Endothelial cell of umbilical vein (primary cell): ENCODE measurements around the gene CSNK1D. TPM values are rescaled to one million over a fixed set of nuclear protein-coding genes. Genes with fewer than 3 reads are reported as not detected.

Source experiments
- BruUV-seq: library from RNA; stranded (reverse); fragments of 400-500 nt; replicated peaks from 2 replicates; lab custom pipeline; 2021; lab: Mats Ljungman, UMichigan
- CTCF ChIA-PET: fragments of 300-600, 350-600 bp; sonication (Branson Sonifier 250); formaldehyde crosslinking; loops from one replicate; lab custom pipeline; 2021; ENCODE audit warnings: antibody characterized with exemption, inconsistent platforms; lab: Charles Lee
- POLR2A ChIA-PET: fragments of 300-600, 350-600 bp; sonication (Branson Sonifier 250); formaldehyde crosslinking; loops from one replicate; lab custom pipeline; 2021; ENCODE audit warnings: antibody characterized with exemption, inconsistent platforms; lab: Charles Lee
- DNase-seq: peaks from one replicate; pipeline ENCODE4 v3.0.0-alpha.2; 2011; ENCODE audit warnings: low read depth, low spot score
- FAIRE-seq: peaks from 2 replicates; lab custom pipeline; 2011; peaks lifted over from hg19 to GRCh38; lab: Jason Lieb, UNC
- H2AFZ ChIP-seq: 2 replicates; pipeline ENCODE4 v1.6.0; 2012; ENCODE audit warnings: low read depth, low read length, control low read depth, inconsistent platforms
- H3K27ac ChIP-seq: 2 replicates; pipeline ENCODE4 v1.5.1; 2011; ENCODE audit warnings: low read depth, mild to moderate bottlenecking, control low read depth, low read length, moderate library complexity; ENCODE audit not compliant: insufficient read depth
- H3K27me3 ChIP-seq, 2 experiments: 2 replicates each; pipeline versions ENCODE4 v1.6.0 to v1.6.1; 2011; ENCODE audit warnings: low read length in 2 of 2, mixed read lengths in 1 of 2; ENCODE audit not compliant: control insufficient read depth in 2 of 2, insufficient read depth in 2 of 2
- H3K36me3 ChIP-seq, 2 experiments: 2 replicates in 1 of 2; 3 replicates in 1 of 2; pipeline ENCODE4 v1.5.1; 2011; ENCODE audit warnings: low read length in 2 of 2, mild to moderate bottlenecking in 1 of 2, moderate library complexity in 1 of 2; ENCODE audit not compliant: control insufficient read depth in 2 of 2, insufficient read depth in 2 of 2; ENCODE audit errors: extremely low read depth in 1 of 2
- H3K4me1 ChIP-seq: 3 replicates; pipeline ENCODE4 v1.5.1; 2011; ENCODE audit warnings: mild to moderate bottlenecking, low read length; ENCODE audit not compliant: control insufficient read depth, insufficient read depth; ENCODE audit errors: extremely low read depth
- H3K4me2 ChIP-seq: 2 replicates; pipeline ENCODE4 v1.6.1; 2011; ENCODE audit warnings: low read length, control low read depth, mixed read lengths; ENCODE audit not compliant: insufficient read depth
- H3K4me3 ChIP-seq, 3 experiments: fragments of 200-600 bp in 1 of 3; sonication (generic), shearing (Covaris generic) in 1 of 3; replicated peaks in 1 of 3; 2 replicates each; pipeline ENCODE4 v1.5.1; 2011 to 2016; ENCODE audit warnings: control low read depth in 3 of 3, low read length in 3 of 3, mild to moderate bottlenecking in 2 of 3, inconsistent platforms in 1 of 3, low read depth in 1 of 3, moderate library complexity in 1 of 3; ENCODE audit not compliant: insufficient read depth in 1 of 3
- H3K79me2 ChIP-seq: 2 replicates; pipeline ENCODE4 v1.6.0; 2012; ENCODE audit warnings: low read length, inconsistent platforms; ENCODE audit not compliant: control insufficient read depth, insufficient read depth
- H3K9ac ChIP-seq: replicated peaks from 2 replicates; pipeline ENCODE3; 2011; ENCODE audit warnings: low read length, control low read depth; ENCODE audit not compliant: insufficient read depth; ENCODE audit errors: extremely low read depth
- H3K9me1 ChIP-seq: replicated peaks from 3 replicates; pipeline ENCODE4 v1.6.0; 2011; ENCODE audit warnings: mild to moderate bottlenecking, low read length; ENCODE audit not compliant: control insufficient read depth, insufficient read depth; ENCODE audit errors: extremely low read depth
- H3K9me3 ChIP-seq: replicated peaks from 2 replicates; pipeline ENCODE4 v1.5.1; 2012; ENCODE audit warnings: low read length, inconsistent platforms; ENCODE audit not compliant: control insufficient read depth, insufficient read depth
- H4K20me1 ChIP-seq: replicated peaks from 2 replicates; pipeline ENCODE3; 2011; ENCODE audit warnings: mild to moderate bottlenecking, low read length; ENCODE audit not compliant: control insufficient read depth, insufficient read depth; ENCODE audit errors: extremely low read depth
- CTCF ChIP-seq, 2 donors: IDR thresholded peaks; 1 replicate in 1 of 2; 2 replicates in 1 of 2; pipeline ENCODE4 v1.5.1; 2011; ENCODE audit warnings: low read length in 2 of 2, mild to moderate bottlenecking in 2 of 2, moderate library complexity in 2 of 2, control low read depth in 1 of 2, inconsistent platforms in 1 of 2, low read depth in 1 of 2; ENCODE audit not compliant: insufficient read depth in 1 of 2; ENCODE audit errors: extremely low read depth in 1 of 2
- EZH2 ChIP-seq: IDR thresholded peaks from 2 replicates; pipeline ENCODE4 v1.6.1; 2012; ENCODE audit warnings: borderline replicate concordance, low read depth, mild to moderate bottlenecking, moderate library complexity, low read length, inconsistent platforms; ENCODE audit not compliant: severe bottlenecking
- FOS ChIP-seq: IDR thresholded peaks from 2 replicates; pipeline ENCODE4 v1.6.1; 2011; ENCODE audit warnings: mild to moderate bottlenecking, low read length, moderate library complexity, borderline replicate concordance; ENCODE audit not compliant: insufficient read depth
- GATA2 ChIP-seq: IDR thresholded peaks from 2 replicates; pipeline ENCODE4 v1.7.0; 2011; ENCODE audit warnings: low read depth, mild to moderate bottlenecking, moderate library complexity, mixed read lengths, low read length; ENCODE audit not compliant: insufficient read length, insufficient read depth
- JUN ChIP-seq: IDR thresholded peaks from 2 replicates; pipeline ENCODE4 v1.6.1; 2011; ENCODE audit warnings: borderline replicate concordance, low read depth; ENCODE audit not compliant: insufficient read length, insufficient read depth
- MAX ChIP-seq: IDR thresholded peaks from 2 replicates; pipeline ENCODE4 v1.6.1; 2011; ENCODE audit not compliant: insufficient read depth, insufficient read length
- MYC ChIP-seq: IDR thresholded peaks from one replicate; pipeline ENCODE4 v1.6.1; 2011; ENCODE audit warnings: mild to moderate bottlenecking, low read depth, low read length
- POLR2A ChIP-seq: IDR thresholded peaks from 2 replicates; pipeline ENCODE4 v1.6.1; 2012; ENCODE audit warnings: low read depth, mild to moderate bottlenecking, control low read depth, low read length
- POLR2AphosphoS5 ChIP-seq: IDR thresholded peaks from 2 replicates; pipeline ENCODE4 v1.6.1; 2012; ENCODE audit warnings: low read depth, mild to moderate bottlenecking, control low read depth, low read length, moderate library complexity; ENCODE audit not compliant: insufficient read depth
- dilution Hi-C: fragments of 300-500 bp; cut with MboI; formaldehyde crosslinking; loops from one replicate; pipeline ENCODE4 v1.15.0; 2019; ENCODE audit warnings: low sequenced_read_pairs; ENCODE audit not compliant: extremely low pct_ligation_motif_present
- intact Hi-C: fragments of 100-400 bp; cut with micrococcal nuclease; formaldehyde crosslinking; loops from one replicate; pipeline ENCODE4 v1.10.0; 2022
- polyA plus RNA-seq, 4 experiments: library from polyadenylated mRNA; depleted of rRNA in 3 of 4; stranded (reverse) in 3 of 4; unstranded in 1 of 4; fragments of >200 nt; gene quantifications; 2 replicates each; pipeline versions ENCODE4 v1.2.1 to v1.2.3, GENCODE V29; 2011 to 2012; ENCODE audit warnings: missing spikeins in 1 of 4
- total RNA-seq: library from RNA; stranded (reverse); gene quantifications from 2 replicates; pipeline ENCODE4 v1.2.3, GENCODE V29; 2021

CSNK1D gene
- total and polyA plus RNA-seq, 2 donors (not counting 3 experiments of a cell fraction or from before 2014, with no cell fraction given) = 127 to 155 TPM

GRCh38 chr17:82226146-82226808 lies 47.2 kb downstream of the CSNK1D start:
- Histone ChIP-seq H3K9ac (no peak overlapping the region), H3K36me3 (no peaks in the 10 kb centered on the region), H3K27ac (no peak overlapping the region), H2AFZ (no peak overlapping the region), H4K20me1 (no peaks in the 10 kb centered on the region), H3K9me1 (no peaks in the 10 kb centered on the region), H3K4me1 (peaks cover 14% of the 10 kb centered on the region), H3K27me3 (no peaks in the 10 kb centered on the region), H3K79me2 (peaks cover 22% of the 10 kb centered on the region), H3K9me3 (no peaks in the 10 kb centered on the region), H3K4me3 (no peak overlapping the region), H3K4me2 (no peak overlapping the region)
- CTCF ChIA-PET = interaction anchor here (1.0 to 2.1 kb wide), 2 partner anchors 20 to 195 kb away, joined by 3 to 9 read pairs; partner anchors contain the start of gene RAC3
- intact Hi-C loops = loop anchor here (5.0 kb wide), 1 partner anchor 129 kb away; the partner anchor contains the start of gene FASN
- POLR2A ChIA-PET = no interaction called here
- TF ChIP-seq POLR2A (no peak), EZH2 (no peak), CTCF (IDR thresholded peaks at IDR 0.05; ENCODE audit: extremely low read depth in 1 of 2, insufficient read depth in 1 of 2, low read depth in 1 of 2, low read length in 2 of 2) (no peak), FOS (no peak), MYC (no peak), POLR2AphosphoS5 (no peak), JUN (no peak), GATA2 (no peak), MAX (no peak)
- no peak for FAIRE-seq
- DNase-seq = no peak
- BruUV-seq = no TSS peak
- dilution Hi-C loops = no loop called here
